Smooth muscle cell (in vitro differentiated cells): ENCODE measurements around the gene FSCN2. TPM values are rescaled to one million over a fixed set of nuclear protein-coding genes. Genes with fewer than 3 reads are reported as not detected.
A peak's percentile ranks its signal among the peaks of the same experiment; 100 is the strongest.

Experiments
- DNase-seq: peaks from one replicate; lab custom pipeline; 2025; ENCODE audit not compliant: unreplicated experiment; lab: John Stamatoyannopoulos, UW
- H2AFZ ChIP-seq: fragments of 200-600 bp; sonication (generic); 2 replicates; pipeline ENCODE4 v1.6.0; 2016; ENCODE audit warnings: antibody characterized with exemption, low read depth, mild to moderate bottlenecking
- H3F3A ChIP-seq: fragments of 200-600 bp; sonication (generic); 2 replicates; pipeline ENCODE4 v1.6.0; 2017; ENCODE audit warnings: antibody characterized with exemption, low read depth
- H3K27ac ChIP-seq: fragments of 200-600 bp; sonication (generic); 2 replicates; pipeline ENCODE4 v1.5.1; 2016; ENCODE audit warnings: low read depth, mild to moderate bottlenecking
- H3K27me3 ChIP-seq: fragments of 200-600 bp; sonication (generic); 2 replicates; pipeline ENCODE4 v1.6.1; 2016; ENCODE audit warnings: low read depth, mild to moderate bottlenecking
- H3K36me3 ChIP-seq: fragments of 200-600 bp; sonication (generic); 2 replicates; pipeline ENCODE4 v1.5.1; 2016; ENCODE audit warnings: low read depth
- H3K4me1 ChIP-seq: fragments of 200-600 bp; sonication (generic); 2 replicates; pipeline ENCODE4 v1.5.1; 2016; ENCODE audit warnings: low read depth
- H3K4me2 ChIP-seq: fragments of 200-600 bp; sonication (generic); 2 replicates; pipeline ENCODE4 v1.6.0; 2016; ENCODE audit warnings: mild to moderate bottlenecking
- H3K4me3 ChIP-seq: fragments of 200-600 bp; sonication (generic); 2 replicates; pipeline ENCODE4 v1.5.1; 2016; ENCODE audit warnings: mild to moderate bottlenecking
- H3K79me2 ChIP-seq: fragments of 200-600 bp; sonication (generic); 2 replicates; pipeline ENCODE4 v1.6.0; 2016; ENCODE audit warnings: low read depth, mild to moderate bottlenecking
- H3K9ac ChIP-seq: fragments of 200-600 bp; sonication (generic); 2 replicates; pipeline ENCODE4 v1.6.0; 2016; ENCODE audit warnings: low read depth
- H3K9me3 ChIP-seq: fragments of 200-600 bp; sonication (generic); replicated peaks from 2 replicates; pipeline ENCODE4 v1.5.1; 2016; ENCODE audit warnings: low read depth
- H4K20me1 ChIP-seq: fragments of 200-600 bp; sonication (generic); 2 replicates; pipeline ENCODE4 v1.6.0; 2016; ENCODE audit warnings: low read depth
- CTCF ChIP-seq: fragments of 200-600 bp; sonication (generic); IDR thresholded peaks from 2 replicates; pipeline ENCODE4 v1.5.1; 2017; ENCODE audit warnings: borderline replicate concordance, mild to moderate bottlenecking, antibody characterized with exemption; ENCODE audit not compliant: insufficient read depth, poor library complexity, severe bottlenecking
- WGBS: methylation state at CpG from one replicate; pipeline ENCODE4 v1.1.7; 2016; ENCODE audit warnings: low lambda C conversion rate; 5-methylcytosine and 5-hydroxymethylcytosine counted together
- polyA plus RNA-seq: library from polyadenylated mRNA; unstranded; fragments of >200 nt; fragmentation: Nextera tagmentation; extraction: Ambion mirVana; gene quantifications from 2 replicates; pipeline ENCODE4 v1.2.1, GENCODE V29; 2016
- total RNA-seq: library from RNA; depleted of rRNA; stranded (reverse); fragments of >200 nt; gene quantifications from 2 replicates; pipeline ENCODE4 v1.2.3, GENCODE V29; 2014

Gene FSCN2
- total RNA-seq (0.63 and 2.2 TPM in 2 replicates), polyA plus RNA-seq (0.56 and 0.72 TPM in 2 replicates)

- H3K27ac ChIP-seq: no peak within 1 kb of the TSS
- no peaks in the 10 kb centered on the region for H3K36me3 ChIP-seq
- no peak within 1 kb of the TSS for H3K4me2 ChIP-seq
- no peak for TF ChIP-seq CTCF
- H4K20me1 ChIP-seq: peaks cover 9% of the 10 kb centered on the region
- no peak within 1 kb of the TSS for H2AFZ ChIP-seq
- no peak within 1 kb of the TSS for H3K9ac ChIP-seq
- H3K27me3 ChIP-seq: no peaks in the 10 kb centered on the region
- no peak for DNase-seq
- H3K9me3 ChIP-seq: no peaks in the 10 kb centered on the region
- WGBS: 89% methylated on average over 21 of the region's 42 CpGs
- no peaks in the 10 kb centered on the region for H3K79me2 ChIP-seq
- H3K4me1 ChIP-seq: no peaks in the 10 kb centered on the region
- H3K4me3 ChIP-seq: no peak within 1 kb of the TSS
- H3F3A ChIP-seq: no peaks in the 10 kb centered on the region
These were observed at the start of gene FSCN2 for GRCh38 chr17:81527591-81528383. Gene FSCN2, plus strand, starts transcription at chr17:81528377. Its CDS starts 155 bp downstream, at chr17:81528532.

GRCh38 chr17:81479175-81480071 lies 48.8 kb upstream of the FSCN2 start:
- DNase-seq: no peak
- Histone ChIP-seq H3F3A (peaks cover 4% of the 10 kb centered on the region), H3K4me3 (no peak overlapping the region), H4K20me1 (no peaks in the 10 kb centered on the region), H3K4me2 (peak overlapping the region; percentile 19), H3K27me3 (no peaks in the 10 kb centered on the region), H3K79me2 (no peaks in the 10 kb centered on the region), H3K9me3 (no peaks in the 10 kb centered on the region), H3K4me1 (peaks cover 8% of the 10 kb centered on the region), H2AFZ (no peak overlapping the region), H3K9ac (no peak overlapping the region), H3K27ac (no peak overlapping the region), H3K36me3 (no peaks in the 10 kb centered on the region)
- no peak for TF ChIP-seq CTCF
- WGBS: 58% methylated on average over 20 of the region's 20 CpGs

GRCh38 chr17:81480140-81481072 lies 47.8 kb upstream of the FSCN2 start:
- Histone ChIP-seq H3K79me2 (no peaks in the 10 kb centered on the region), H3K27ac (no peak overlapping the region), H3F3A (peaks cover 4% of the 10 kb centered on the region), H3K4me3 (no peak overlapping the region), H3K4me1 (peaks cover 8% of the 10 kb centered on the region), H3K4me2 (peak overlapping the region; percentile 19), H2AFZ (no peak overlapping the region), H3K27me3 (no peaks in the 10 kb centered on the region), H3K36me3 (no peaks in the 10 kb centered on the region), H3K9me3 (no peaks in the 10 kb centered on the region), H3K9ac (no peak overlapping the region), H4K20me1 (no peaks in the 10 kb centered on the region)
- TF ChIP-seq CTCF: no peak
- WGBS: 71% methylated on average over 21 of the region's 21 CpGs
- peak; percentile 12 for DNase-seq
